ENCODE results near the gene C20orf144. TPM values are rescaled to one million over a fixed set of nuclear protein-coding genes. Genes with fewer than 3 reads are reported as not detected.

The C20orf144 gene
- total RNA-seq, 2 donors from 2014 or later: 0.66 TPM; not detected in 1

DNA sequence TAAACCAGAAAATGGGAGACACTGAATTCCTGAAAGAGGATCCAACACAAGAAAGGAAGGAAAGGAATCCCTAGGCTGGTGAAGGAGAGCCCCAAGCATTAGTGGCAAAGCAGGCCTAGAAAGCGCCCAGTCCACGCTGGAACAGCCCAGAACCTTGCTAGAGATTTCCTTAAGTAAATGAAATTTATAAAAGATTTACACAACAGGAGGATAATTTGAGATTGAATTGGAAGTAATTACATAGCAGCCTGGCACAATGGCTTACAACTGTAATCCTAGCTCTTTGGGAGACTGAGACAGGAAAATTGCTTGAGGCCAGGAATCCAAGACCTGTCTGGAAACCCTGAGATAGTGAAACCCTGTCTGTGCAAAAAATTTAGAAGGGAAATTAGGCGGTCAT is 26.8 kb upstream of the C20orf144 start:
- no peak for ATAC-seq
- intact Hi-C loops (cut with DNase I): no loop called here
- Histone ChIP-seq H3K27me3 (no peaks in the 10 kb centered on the region), H3K36me3 (replicated peaks in 1 of 2; ENCODE audit: insufficient read depth in 1 of 2, low read depth in 2 of 2) (peaks cover 4 to 12% of the 10 kb centered on the region in 2 donors), H3K4me3 (no peak overlapping the region), H3K9me3 (no peaks in the 10 kb centered on the region), H3K4me1 (no peaks in the 10 kb centered on the region), H3K27ac (no peak overlapping the region)
- 93 to 95% methylated on average over 3 of the region's 3 CpGs for WGBS, 2 donors
- TF ChIP-seq, protein P1, sequence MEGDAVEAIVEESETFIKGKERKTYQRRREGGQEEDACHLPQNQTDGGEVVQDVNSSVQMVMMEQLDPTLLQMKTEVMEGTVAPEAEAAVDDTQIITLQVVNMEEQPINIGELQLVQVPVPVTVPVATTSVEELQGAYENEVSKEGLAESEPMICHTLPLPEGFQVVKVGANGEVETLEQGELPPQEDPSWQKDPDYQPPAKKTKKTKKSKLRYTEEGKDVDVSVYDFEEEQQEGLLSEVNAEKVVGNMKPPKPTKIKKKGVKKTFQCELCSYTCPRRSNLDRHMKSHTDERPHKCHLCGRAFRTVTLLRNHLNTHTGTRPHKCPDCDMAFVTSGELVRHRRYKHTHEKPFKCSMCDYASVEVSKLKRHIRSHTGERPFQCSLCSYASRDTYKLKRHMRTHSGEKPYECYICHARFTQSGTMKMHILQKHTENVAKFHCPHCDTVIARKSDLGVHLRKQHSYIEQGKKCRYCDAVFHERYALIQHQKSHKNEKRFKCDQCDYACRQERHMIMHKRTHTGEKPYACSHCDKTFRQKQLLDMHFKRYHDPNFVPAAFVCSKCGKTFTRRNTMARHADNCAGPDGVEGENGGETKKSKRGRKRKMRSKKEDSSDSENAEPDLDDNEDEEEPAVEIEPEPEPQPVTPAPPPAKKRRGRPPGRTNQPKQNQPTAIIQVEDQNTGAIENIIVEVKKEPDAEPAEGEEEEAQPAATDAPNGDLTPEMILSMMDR (IDR thresholded peaks at IDR 0.05): no peak
- no peak for TF ChIP-seq POLR2A (IDR thresholded peaks at IDR 0.05)
- no peak for DNase-seq

DNA sequence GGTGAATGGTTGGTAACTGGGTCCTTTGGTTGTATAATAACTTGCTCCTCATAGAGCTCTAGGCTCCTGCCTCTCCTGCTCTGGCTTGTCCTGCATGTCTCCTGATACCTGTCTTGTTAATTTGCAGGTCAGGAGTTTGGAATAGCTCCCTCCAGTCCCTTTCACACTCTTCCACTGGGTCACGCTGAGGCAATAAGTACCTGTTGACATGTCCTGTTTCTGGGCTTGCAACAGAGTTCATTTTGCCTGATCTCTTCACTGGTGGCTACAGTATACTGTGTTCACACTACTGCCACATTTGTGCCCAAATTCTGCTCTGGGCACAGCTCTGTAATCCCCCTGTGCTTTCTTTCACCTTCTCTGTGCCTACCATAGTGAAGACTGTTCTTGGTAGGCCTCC is 25.4 kb upstream of the C20orf144 start:
- WGBS, 2 donors: 100% methylated on average over 1 of the region's 1 CpG
- ATAC-seq: no peak
- intact Hi-C loops (cut with DNase I): no loop called here

DNA sequence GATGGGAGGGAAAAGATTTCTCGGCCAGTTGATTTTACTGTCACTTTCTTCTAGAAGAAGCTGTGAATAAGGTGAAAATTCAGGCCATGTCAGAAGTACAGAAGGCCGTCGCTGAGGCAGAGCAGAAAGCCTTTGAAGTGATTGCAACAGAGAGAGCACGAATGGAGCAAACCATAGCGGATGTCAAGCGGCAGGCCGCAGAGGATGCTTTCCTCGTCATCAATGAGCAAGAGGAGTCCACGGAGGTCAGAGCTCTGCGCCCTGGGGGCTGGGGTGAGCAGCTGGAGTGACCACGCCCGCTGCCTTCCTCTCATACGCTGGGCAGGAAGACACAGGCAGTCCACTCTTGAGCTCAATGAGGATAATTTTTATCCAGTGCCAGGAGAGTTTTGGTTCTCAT is 21.8 kb upstream of the C20orf144 start:
- ATAC-seq: no peak

More for the DNA sequence above, 25.4 kb upstream of the C20orf144 start:
- no peaks in the 10 kb centered on the region for H3K27me3 ChIP-seq
- no peak overlapping the region for H3K27ac ChIP-seq
- TF ChIP-seq, protein P1 (IDR thresholded peaks at IDR 0.05): no peak
- no peak for TF ChIP-seq POLR2A (IDR thresholded peaks at IDR 0.05)
- H3K36me3 ChIP-seq (replicated peaks in 1 of 2; ENCODE audit: insufficient read depth in 1 of 2, low read depth in 2 of 2): peaks cover 6 to 14% of the 10 kb centered on the region in 2 donors
- H3K4me1 ChIP-seq: no peaks in the 10 kb centered on the region
- DNase-seq: no peak
- no peak overlapping the region for H3K4me3 ChIP-seq
- H3K9me3 ChIP-seq: no peaks in the 10 kb centered on the region

DNA sequence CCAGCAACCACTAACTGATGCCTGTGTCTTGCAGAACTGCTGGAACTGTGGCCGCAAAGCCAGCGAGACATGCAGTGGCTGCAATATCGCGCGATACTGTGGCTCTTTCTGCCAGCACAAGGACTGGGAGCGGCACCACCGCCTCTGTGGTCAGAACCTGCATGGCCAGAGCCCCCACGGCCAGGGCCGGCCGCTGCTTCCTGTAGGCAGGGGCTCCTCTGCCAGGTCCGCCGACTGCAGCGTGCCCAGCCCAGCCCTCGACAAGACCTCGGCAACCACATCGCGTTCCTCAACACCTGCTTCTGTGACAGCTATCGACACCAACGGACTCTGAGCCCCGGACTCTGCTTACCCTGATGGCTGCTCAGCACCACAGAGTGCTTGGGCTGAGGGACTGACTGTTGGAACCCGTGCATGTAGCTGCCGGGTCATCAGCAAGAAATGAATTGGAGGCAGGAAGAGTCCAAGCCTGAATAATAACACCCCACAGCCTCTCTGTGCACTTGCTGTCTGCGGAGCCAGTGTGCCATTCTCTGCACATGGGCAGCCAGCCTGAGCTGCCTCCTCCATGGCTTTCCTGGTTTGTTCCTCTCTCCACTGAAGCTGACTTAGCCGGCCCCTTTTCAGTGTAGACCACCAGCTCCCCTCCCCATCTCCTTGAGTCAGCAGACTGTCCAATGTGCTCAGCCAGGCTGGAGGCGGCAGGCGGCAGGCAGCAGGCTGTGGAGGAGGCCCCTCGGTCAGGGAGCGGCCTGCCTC is 17.6 kb upstream of the C20orf144 start:
- TF ChIP-seq, protein P1 (IDR thresholded peaks at IDR 0.05): no peak
- no peak for TF ChIP-seq POLR2A (IDR thresholded peaks at IDR 0.05)
- Histone ChIP-seq H3K4me1 (peaks cover 19% of the 10 kb centered on the region), H3K9me3 (no peaks in the 10 kb centered on the region), H3K4me3 (no peak overlapping the region), H3K36me3 (replicated peaks in 1 of 2; ENCODE audit: insufficient read depth in 1 of 2, low read depth in 2 of 2) (peaks cover 6 to 16% of the 10 kb centered on the region in 2 donors), H3K27me3 (no peaks in the 10 kb centered on the region), H3K27ac (no peak overlapping the region)
- intact Hi-C loops (cut with DNase I): no loop called here
- DNase-seq (no peak), ATAC-seq (no peak)
- WGBS, 2 donors: 89 to 95% methylated on average over 20 to 26 of the region's 28 CpGs

More for the DNA sequence above, 21.8 kb upstream of the C20orf144 start:
- H3K27me3 ChIP-seq: no peaks in the 10 kb centered on the region
- H3K27ac ChIP-seq: no peak overlapping the region
- intact Hi-C loops (cut with DNase I): no loop called here
- peaks cover 6 to 21% of the 10 kb centered on the region in 2 donors for H3K36me3 ChIP-seq (replicated peaks in 1 of 2; ENCODE audit: insufficient read depth in 1 of 2, low read depth in 2 of 2)
- no peak for DNase-seq
- H3K4me1 ChIP-seq: no peaks in the 10 kb centered on the region
- no peaks in the 10 kb centered on the region for H3K9me3 ChIP-seq
- no peak overlapping the region for H3K4me3 ChIP-seq
- 85 to 86% methylated on average over 12 to 13 of the region's 13 CpGs for WGBS, 2 donors
- TF ChIP-seq, protein P1 (IDR thresholded peaks at IDR 0.05): no peak
- TF ChIP-seq POLR2A (IDR thresholded peaks at IDR 0.05): no peak

DNA sequence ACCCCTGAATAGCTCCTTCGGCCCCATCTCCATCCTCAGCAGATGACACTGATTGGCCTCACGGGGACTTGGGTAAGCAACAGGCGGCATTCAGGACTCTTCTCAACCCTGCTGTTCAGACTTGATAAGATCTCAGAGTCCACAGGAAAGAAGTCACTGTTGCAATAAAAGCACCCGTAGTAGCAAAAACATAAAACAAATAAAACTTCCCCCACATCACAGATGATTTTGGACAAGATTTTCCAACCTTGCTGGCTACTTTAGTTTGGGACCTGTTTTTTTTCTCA is 17.1 kb upstream of the C20orf144 start:
- Histone ChIP-seq H3K9me3 (no peaks in the 10 kb centered on the region), H3K4me3 (no peak overlapping the region), H3K27ac (no peak overlapping the region), H3K36me3 (replicated peaks in 1 of 2; ENCODE audit: insufficient read depth in 1 of 2, low read depth in 2 of 2) (peaks cover 5 to 16% of the 10 kb centered on the region in 2 donors), H3K4me1 (peaks cover 19% of the 10 kb centered on the region), H3K27me3 (no peaks in the 10 kb centered on the region)
- ATAC-seq: no peak
- intact Hi-C loops (cut with DNase I): no loop called here
- TF ChIP-seq, protein P1 (IDR thresholded peaks at IDR 0.05): no peak
- no peak for TF ChIP-seq POLR2A (IDR thresholded peaks at IDR 0.05)
- 68 to 83% methylated on average over 4 of the region's 4 CpGs for WGBS, 2 donors
- no peak for DNase-seq

Data from body of pancreas (tissue), 4 donors.